Left ventricle myocardium inferior (tissue), 1 donor: ENCODE data around the gene SLC2A10. TPM values are rescaled to one million over a fixed set of nuclear protein-coding genes. Genes with fewer than 3 reads are reported as not detected.

Experiments used
- DNase-seq: peaks from one replicate; pipeline ENCODE4 v3.0.0-alpha.2; 2020
- H3K27ac ChIP-seq: fragments of 200-600 bp; replicated peaks from 2 replicates; pipeline ENCODE4 v1.8.0; 2021
- H3K27me3 ChIP-seq: fragments of 200-600 bp; 2 replicates; pipeline ENCODE4 v1.8.0; 2021; ENCODE audit warnings: low read depth
- H3K36me3 ChIP-seq: fragments of 200-600 bp; 2 replicates; pipeline ENCODE4 v1.8.0; 2021
- H3K4me1 ChIP-seq: fragments of 200-600 bp; 2 replicates; pipeline ENCODE4 v1.8.0; 2021
- H3K4me3 ChIP-seq: fragments of 200-600 bp; 2 replicates; pipeline ENCODE4 v1.8.0; 2021; ENCODE audit warnings: mild to moderate bottlenecking, moderate library complexity
- H3K9me3 ChIP-seq: fragments of 200-600 bp; replicated peaks from 2 replicates; pipeline ENCODE4 v1.8.0; 2021
- intact Hi-C: fragments of 100-400 bp; cut with micrococcal nuclease; formaldehyde crosslinking; loops from one replicate; pipeline ENCODE4 v1.11.0; 2022
- total RNA-seq: library from RNA; stranded (reverse); fragmentation: NEBNext Ultra II Directional; extraction: Animal tissue kit (Norgen Biotek cat#: 25700); gene quantifications from one replicate; pipeline ENCODE4 v1.2.1, GENCODE V29; 2021
- TF ChIP-seq, protein P1 (sequence below): fragments of 200-600 bp; IDR thresholded peaks from 2 replicates; pipeline ENCODE4 v1.8.0; 2021; ENCODE audit warnings: antibody characterized with exemption, mild to moderate bottlenecking, borderline replicate concordance
- donor health status: DM: no; HTN: yes; CAD: no; lungs with severe emphysema.

Gene SLC2A10
- total RNA-seq, 1 donor from 2014 or later, result 2.8 TPM

GRCh38 chr20:46690219-46691106 is 19.0 kb upstream of the SLC2A10 start:
- TF ChIP-seq, protein P1, sequence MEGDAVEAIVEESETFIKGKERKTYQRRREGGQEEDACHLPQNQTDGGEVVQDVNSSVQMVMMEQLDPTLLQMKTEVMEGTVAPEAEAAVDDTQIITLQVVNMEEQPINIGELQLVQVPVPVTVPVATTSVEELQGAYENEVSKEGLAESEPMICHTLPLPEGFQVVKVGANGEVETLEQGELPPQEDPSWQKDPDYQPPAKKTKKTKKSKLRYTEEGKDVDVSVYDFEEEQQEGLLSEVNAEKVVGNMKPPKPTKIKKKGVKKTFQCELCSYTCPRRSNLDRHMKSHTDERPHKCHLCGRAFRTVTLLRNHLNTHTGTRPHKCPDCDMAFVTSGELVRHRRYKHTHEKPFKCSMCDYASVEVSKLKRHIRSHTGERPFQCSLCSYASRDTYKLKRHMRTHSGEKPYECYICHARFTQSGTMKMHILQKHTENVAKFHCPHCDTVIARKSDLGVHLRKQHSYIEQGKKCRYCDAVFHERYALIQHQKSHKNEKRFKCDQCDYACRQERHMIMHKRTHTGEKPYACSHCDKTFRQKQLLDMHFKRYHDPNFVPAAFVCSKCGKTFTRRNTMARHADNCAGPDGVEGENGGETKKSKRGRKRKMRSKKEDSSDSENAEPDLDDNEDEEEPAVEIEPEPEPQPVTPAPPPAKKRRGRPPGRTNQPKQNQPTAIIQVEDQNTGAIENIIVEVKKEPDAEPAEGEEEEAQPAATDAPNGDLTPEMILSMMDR, result no peak
- Histone ChIP-seq H3K36me3 (peaks cover 9% of the 10 kb centered on the region), H3K4me3 (peak overlapping the region; percentile 91), H3K27me3 (no peaks in the 10 kb centered on the region), H3K4me1 (peaks cover 39% of the 10 kb centered on the region), H3K9me3 (no peaks in the 10 kb centered on the region), H3K27ac (peak overlapping the region; percentile 96)
- no peak for DNase-seq
- intact Hi-C loops, result no loop called here

- DNase-seq, result no peak
- Histone ChIP-seq H3K4me3 (no peak overlapping the region), H3K27me3 (no peaks in the 10 kb centered on the region), H3K36me3 (peaks cover 8% of the 10 kb centered on the region), H3K27ac (no peak overlapping the region), H3K4me1 (peaks cover 37% of the 10 kb centered on the region), H3K9me3 (no peaks in the 10 kb centered on the region)
- TF ChIP-seq, protein P1, result no peak
- intact Hi-C loops, result no loop called here
These were observed 18.3 kb upstream of the SLC2A10 start for GRCh38 chr20:46691196-46691595.

DNA sequence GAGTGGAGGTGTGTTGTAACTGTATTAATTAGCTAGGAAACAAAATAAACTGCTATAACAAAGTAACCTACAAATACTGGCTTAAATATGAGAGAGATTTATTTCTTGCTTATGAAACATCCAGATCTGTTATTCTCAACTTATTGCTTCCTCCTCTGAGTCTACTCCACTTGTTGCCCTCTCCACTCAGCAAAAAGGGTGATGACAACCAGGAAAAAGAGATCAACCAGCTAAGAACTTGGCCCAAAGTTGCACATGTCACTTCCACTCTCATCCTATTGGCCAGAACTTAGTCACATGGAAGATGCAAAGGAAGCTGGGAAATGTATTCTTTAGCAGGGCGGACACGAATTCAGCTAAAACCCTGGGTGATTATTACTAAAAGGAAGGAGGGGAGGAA is 15.0 kb upstream of the SLC2A10 start:
- H3K9me3 ChIP-seq, result peaks cover 2% of the 10 kb centered on the region
- peaks cover 6% of the 10 kb centered on the region for H3K27me3 ChIP-seq
- TF ChIP-seq, protein P1, result no peak
- no peak for DNase-seq
- peaks cover 6% of the 10 kb centered on the region for H3K4me1 ChIP-seq
- no peak overlapping the region for H3K27ac ChIP-seq
- intact Hi-C loops, result no loop called here
- no peaks in the 10 kb centered on the region for H3K36me3 ChIP-seq
- H3K4me3 ChIP-seq, result no peak overlapping the region

- intact Hi-C loops, result no loop called here
- peaks cover 17% of the 10 kb centered on the region for H3K27me3 ChIP-seq
- H3K36me3 ChIP-seq, result no peaks in the 10 kb centered on the region
- peaks cover 4% of the 10 kb centered on the region for H3K9me3 ChIP-seq
- H3K4me3 ChIP-seq, result no peak overlapping the region
- no peak overlapping the region for H3K27ac ChIP-seq
- no peak for DNase-seq
- no peaks in the 10 kb centered on the region for H3K4me1 ChIP-seq
- TF ChIP-seq, protein P1, result no peak
These were observed 13.6 kb upstream of the SLC2A10 start for GRCh38 chr20:46695892-46696291.

GRCh38 chr20:46696791-46697279 is 12.6 kb upstream of the SLC2A10 start:
- no peaks in the 10 kb centered on the region for H3K36me3 ChIP-seq
- H3K9me3 ChIP-seq, result peaks cover 4% of the 10 kb centered on the region
- H3K27me3 ChIP-seq, result peaks cover 17% of the 10 kb centered on the region
- TF ChIP-seq, protein P1, result no peak
- H3K27ac ChIP-seq, result no peak overlapping the region
- no peak for DNase-seq
- intact Hi-C loops, result no loop called here
- H3K4me3 ChIP-seq, result no peak overlapping the region
- H3K4me1 ChIP-seq, result no peaks in the 10 kb centered on the region
